NCI-H2196 (cell line): ENCODE measurements around the gene COQ9.
"Not testable (repeated sequence)": the region's sequence is repeated elsewhere in the genome, so short reads cannot be mapped to it uniquely, and the experiment has no call there.

Experiments used
- DNase-seq: peaks from one replicate; lab custom pipeline; 2025; ENCODE audit not compliant: unreplicated experiment; lab: John Stamatoyannopoulos, UW

COQ9 gene

DNA sequence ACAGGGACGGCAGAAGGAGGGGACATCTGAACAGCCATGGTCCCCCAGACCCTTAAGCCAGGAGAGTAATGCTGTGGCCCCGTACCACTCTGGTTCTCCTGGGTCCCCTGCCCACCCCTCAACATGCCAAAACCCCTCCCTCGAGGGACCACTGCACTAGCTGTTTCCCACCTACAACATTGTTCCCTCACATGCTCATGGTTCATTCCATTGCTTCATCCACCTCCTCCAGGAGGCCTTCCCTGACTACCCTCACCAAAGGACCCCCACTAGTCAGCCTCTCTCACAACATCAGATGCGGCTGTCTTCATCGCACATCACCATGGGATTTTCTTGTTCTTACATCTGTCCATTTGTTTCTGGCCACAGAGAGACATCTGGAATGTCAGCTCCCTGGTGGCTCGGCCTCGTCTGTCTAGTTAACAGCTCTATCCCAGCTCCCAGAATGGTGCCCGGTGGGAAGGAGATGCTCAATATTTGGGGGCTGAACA lies 37.3 kb downstream of the COQ9 start:
- no peak for DNase-seq

DNA sequence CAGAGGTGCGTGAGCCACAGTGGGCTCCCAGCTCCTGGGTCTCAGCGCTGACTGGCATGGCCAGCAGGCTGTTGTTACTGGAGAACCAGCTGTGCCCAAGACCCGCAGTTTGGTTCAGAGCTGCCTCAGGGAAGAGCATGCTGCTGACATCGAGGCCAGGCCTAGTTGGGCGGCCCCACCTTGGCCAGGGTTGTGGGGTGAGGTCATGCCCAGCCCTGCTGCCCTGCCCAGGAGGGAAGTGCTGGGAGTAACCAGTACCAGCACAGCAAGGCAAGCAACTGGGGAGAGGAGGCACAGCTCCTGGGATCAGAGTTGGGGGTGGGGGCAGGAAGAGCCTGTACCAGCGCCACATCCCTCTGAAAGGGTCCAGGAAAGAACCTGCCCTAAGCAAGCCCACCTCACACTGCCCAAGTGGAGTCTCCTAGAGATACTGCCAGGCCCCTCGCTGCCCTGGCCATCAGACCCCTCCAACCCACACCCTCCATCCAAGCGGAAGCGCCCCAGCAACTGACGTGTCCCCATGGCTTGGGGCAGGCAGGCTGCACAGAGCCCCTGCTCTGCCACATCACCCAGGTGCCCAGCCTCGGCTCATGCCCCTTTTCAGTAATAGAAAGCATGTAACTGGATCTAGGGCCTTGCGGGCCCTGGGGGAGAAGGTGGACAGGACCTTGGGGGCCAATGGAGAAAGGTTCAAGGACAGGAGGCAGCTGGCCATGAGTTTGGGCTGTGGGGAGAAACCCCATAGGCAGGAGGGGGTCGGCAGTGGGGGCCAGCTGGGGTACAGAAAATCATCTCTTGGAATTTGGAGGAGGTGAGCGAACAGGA lies 38.0 kb downstream of the COQ9 start:
- no peak for DNase-seq

DNA sequence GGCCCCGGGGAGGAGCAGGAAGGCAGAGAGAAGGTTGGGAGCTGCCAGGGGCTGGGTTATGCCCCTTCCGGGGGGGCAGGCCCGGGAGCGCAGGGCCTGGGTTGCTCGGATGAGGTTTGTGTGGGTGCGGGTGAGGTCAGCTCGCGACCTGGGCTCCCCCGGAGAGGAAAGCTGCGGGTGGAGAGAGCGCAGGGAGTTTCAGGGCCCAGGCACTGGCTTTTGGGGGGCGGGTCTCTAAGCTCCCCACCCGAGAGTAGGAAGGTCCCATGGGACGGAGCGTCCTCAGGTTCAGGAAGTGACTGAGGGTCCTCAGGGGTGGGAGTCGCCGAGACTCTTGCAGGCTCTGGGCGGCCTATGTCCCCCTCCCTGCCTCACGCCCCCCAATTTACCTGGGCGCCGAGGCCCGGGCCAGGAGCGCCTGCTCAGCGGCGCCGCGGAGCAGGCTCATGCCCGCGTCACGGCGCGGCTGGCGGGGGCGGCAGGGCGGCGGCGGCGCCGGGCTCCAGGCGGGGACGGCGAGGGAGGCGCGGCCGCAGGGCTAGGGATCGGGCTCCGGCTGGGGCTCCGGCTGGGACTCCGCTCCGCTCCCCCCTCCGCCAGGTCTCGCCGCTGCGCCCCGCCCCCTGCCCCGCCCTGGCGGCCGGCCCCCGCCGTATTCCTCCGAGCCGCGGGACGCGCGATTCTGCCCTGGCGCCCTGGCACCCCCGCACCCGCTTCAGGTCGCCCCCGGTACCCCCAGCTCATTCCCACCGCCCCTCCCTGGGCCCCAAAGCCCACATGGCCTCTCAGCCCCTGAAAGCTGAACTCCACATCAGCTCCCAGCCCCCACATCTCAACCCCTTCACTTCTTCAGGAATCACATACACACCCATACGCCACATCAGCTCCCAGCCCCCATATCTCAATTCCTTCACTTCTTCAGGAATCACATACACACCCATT lies 38.9 kb downstream of the COQ9 start, which contains the start of gene DOK4:
Gene DOK4, minus strand, starts transcription at position 578 of the 942 bp plus-strand sequence. CDS start 6,986 bp downstream, outside the sequence.
- DNase-seq = peak; percentile 50

GRCh38 chr16:57486858-57487834 lies 39.9 kb downstream of the COQ9 start:
- no peak for DNase-seq

GRCh38 chr16:57489229-57489628 lies 42.0 kb downstream of the COQ9 start:
- no peak for DNase-seq

DNA sequence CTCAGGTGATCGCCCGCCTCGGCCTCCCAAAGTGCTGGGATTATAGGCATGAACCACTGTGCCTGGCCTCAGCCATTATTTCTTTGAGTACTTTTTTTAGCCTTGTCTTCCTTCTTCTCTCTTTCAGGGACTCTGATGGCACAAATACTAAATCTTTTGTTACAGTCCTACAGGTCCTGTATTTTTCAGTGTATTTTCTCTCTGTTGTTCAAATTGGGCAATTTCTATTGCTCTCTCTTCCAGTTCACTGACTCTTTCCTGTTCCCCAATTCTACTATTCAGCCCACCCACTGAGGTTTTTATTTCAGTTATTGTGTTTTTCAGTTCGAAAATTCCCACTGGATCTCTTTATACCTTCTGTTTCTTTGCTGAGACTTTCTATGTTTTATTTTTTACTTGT lies 46.5 kb downstream of the COQ9 start:
- no peak for DNase-seq

GRCh38 chr16:57497121-57497520 lies 49.8 kb downstream of the COQ9 start:
- no peak for DNase-seq

GRCh38 chr16:57498031-57498430 lies 50.8 kb downstream of the COQ9 start:
- no peak for DNase-seq

- DNase-seq = not testable (repeated sequence)
These were observed 52.7 kb downstream of the COQ9 start for GRCh38 chr16:57499941-57500340.

GRCh38 chr16:57500578-57501111 lies 53.4 kb downstream of the COQ9 start:
- DNase-seq = no peak

- DNase-seq = no peak
These were observed 54.2 kb downstream of the COQ9 start for GRCh38 chr16:57501492-57501891.

DNA sequence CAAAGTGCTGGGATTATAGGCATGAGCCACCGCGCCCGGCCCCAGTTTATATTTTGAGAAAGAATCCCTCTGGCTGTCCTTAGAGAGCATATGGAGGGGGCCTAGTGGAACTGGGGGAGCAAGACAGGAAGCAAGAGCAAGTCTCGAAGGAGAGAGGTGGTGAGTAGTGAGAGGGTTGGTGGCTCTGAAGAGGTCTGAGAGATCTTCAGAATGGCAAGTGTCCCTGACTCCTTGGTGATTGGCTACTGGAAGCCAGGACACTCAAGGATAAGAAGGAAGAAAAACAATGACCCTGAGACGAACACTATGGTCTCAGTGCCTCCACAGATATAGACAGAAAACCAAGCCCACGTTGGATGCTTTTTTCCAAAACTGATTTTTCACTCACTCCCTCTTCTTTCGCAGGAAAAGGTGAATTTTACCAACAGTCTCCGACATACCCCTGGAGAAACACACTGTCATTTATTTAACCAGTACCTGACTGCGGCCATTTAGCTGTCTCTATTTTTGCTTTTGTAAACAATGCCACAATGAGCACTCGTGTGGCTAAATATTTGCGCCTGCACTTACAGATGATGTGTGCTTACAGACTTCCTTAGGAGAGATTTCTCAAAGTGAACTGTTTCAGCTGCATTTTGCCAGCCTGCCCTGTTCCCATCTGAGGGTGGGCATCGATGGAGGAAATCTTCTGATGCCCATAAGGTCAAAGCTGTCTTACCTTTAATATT lies 54.9 kb downstream of the COQ9 start:
- no peak for DNase-seq

- DNase-seq = peak; percentile 9
These were observed 56.1 kb downstream of the COQ9 start for GRCh38 chr16:57503366-57503765.

DNA sequence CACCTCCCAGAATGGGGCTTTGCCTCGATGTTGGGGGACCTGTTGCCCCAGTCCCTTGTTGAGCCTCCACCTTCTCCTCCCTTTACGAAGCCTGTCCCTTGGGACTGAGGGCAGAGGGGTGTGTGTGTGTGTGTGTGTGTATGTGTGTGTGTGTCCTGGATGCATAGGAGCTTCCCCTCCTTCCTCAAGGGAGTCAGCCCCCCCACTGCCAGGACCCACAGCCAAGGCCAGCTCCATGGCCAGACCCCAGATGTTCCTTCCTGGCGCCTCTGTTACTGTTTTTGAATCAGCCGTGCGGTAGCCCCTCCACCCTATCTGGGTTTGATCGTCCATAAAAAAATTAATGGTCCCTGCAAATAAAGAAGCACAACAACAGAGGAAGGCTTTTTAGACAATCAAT lies 56.7 kb downstream of the COQ9 start:
- DNase-seq = no peak

DNA sequence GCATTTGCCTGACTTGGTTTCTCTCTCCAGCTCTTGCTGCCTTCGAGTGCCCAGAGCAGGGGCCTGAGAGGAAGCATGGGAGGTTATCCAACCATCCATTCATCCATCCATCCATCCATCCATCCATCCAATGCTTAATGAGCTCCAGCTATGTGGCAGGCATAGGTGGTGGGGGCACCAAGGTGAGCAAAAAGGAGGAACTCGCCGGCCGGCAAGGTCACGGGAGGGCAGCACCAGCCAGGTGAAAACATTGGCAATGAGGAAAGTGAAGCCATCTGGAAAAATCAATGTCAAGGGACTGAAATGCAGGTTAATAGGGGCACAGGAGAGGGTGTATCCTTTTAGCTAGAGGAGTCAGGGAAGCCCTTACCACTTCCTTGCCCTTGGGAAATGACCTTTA lies 57.2 kb downstream of the COQ9 start:
- no peak for DNase-seq

GRCh38 chr16:57505169-57505568 lies 57.9 kb downstream of the COQ9 start:
- no peak for DNase-seq

GRCh38 chr16:57507136-57508034 lies 60.1 kb downstream of the COQ9 start:
- DNase-seq = no peak

GRCh38 chr16:57508035-57508425 lies 60.8 kb downstream of the COQ9 start:
- no peak for DNase-seq
